HG03159 (cell line): ENCODE data around the gene VPS11.

Experiments used
- ATAC-seq: cut with Tn5 transposase; IDR thresholded peaks from one replicate; pipeline ENCODE4 v1.9.1; 2021; ENCODE audit warnings: mild to moderate bottlenecking, moderate library complexity; ENCODE audit not compliant: unreplicated experiment

VPS11 gene

GRCh38 chr11:119118227-119118626 is 50.6 kb downstream of the VPS11 start:
- ATAC-seq, result no peak

GRCh38 chr11:119118946-119119345 is 51.3 kb downstream of the VPS11 start:
- no peak for ATAC-seq

- no peak for ATAC-seq
Measured at GRCh38 chr11:119120639-119121007, 53.0 kb downstream of the VPS11 start.

GRCh38 chr11:119121008-119121810 is 53.6 kb downstream of the VPS11 start, which contains the start of gene HINFP:
HINFP (plus strand) TSS chr11:119121580; CDS start chr11:119126945, 5,365 bp downstream.
- peak; percentile 97 for ATAC-seq

GRCh38 chr11:119121811-119122124 is 54.1 kb downstream of the VPS11 start:
- ATAC-seq, result peak; percentile 21

GRCh38 chr11:119125821-119126220 is 58.2 kb downstream of the VPS11 start:
- ATAC-seq, result no peak

- ATAC-seq, result no peak
Measured at GRCh38 chr11:119126675-119127268, 59.2 kb downstream of the VPS11 start.

- no peak for ATAC-seq
Measured at GRCh38 chr11:119130662-119131061, 63.0 kb downstream of the VPS11 start.
